ENCODE results near the gene HOXD3. TPM values are rescaled to one million over a fixed set of nuclear protein-coding genes. Genes with fewer than 3 reads are reported as not detected.
A peak's percentile ranks its signal among the peaks of the same experiment; 100 is the strongest.

Gene HOXD3
- polyA plus RNA-seq, 3 donors: not detected

GRCh38 chr2:176160986-176161824 lies 4.1 kb downstream of the HOXD3 start:
- H3K9ac ChIP-seq (ENCODE audit: insufficient read depth, low read length, poor library complexity, severe bottlenecking): no peak overlapping the region
- 14% methylated on average over 11 of the region's 22 CpGs for WGBS (ENCODE audit: insufficient coverage)
- peaks cover 9% of the 10 kb centered on the region for H3K4me1 Mint-ChIP-seq
- H2AFZ ChIP-seq (ENCODE audit: insufficient read depth, low read depth, low read length, poor library complexity, severe bottlenecking): no peak overlapping the region
- H3K27me3 ChIP-seq (ENCODE audit: control insufficient read depth in 2 of 2, insufficient read depth in 2 of 2, low read length in 2 of 2): peaks cover 85 to 100% of the 10 kb centered on the region in 2 donors
- no peaks in the 10 kb centered on the region for H3K79me2 ChIP-seq (ENCODE audit: insufficient read depth, low read length)
- H3K9me3 Mint-ChIP-seq: peaks cover 0 to 58% (median 27%) of the 10 kb centered on the region in 7 donors
- H3K36me3 Mint-ChIP-seq: peaks cover 0 to 10% of the 10 kb centered on the region in 2 donors
- no peaks in the 10 kb centered on the region for H3K4me1 ChIP-seq (ENCODE audit: control insufficient read depth in 1 of 2, insufficient read depth in 2 of 2, low read length in 2 of 2)
- TF ChIP-seq CTCF (IDR thresholded peaks at IDR 0.05): no peak
- no peak overlapping the region for H3K27ac ChIP-seq (ENCODE audit: low read depth in 1 of 2, low read length in 2 of 2)
- H3K4me2 ChIP-seq (replicated peaks; ENCODE audit: extremely low read depth, low read length, poor library complexity, severe bottlenecking): no peak overlapping the region
- peaks cover 4 to 55% of the 10 kb centered on the region in 2 donors for H3K9me3 ChIP-seq (replicated peaks in 1 of 2; ENCODE audit: control insufficient read depth in 1 of 2, insufficient read depth in 1 of 2, low read length in 2 of 2)
- peaks cover 96 to 100% (median 99%) of the 10 kb centered on the region in 3 donors for H3K27me3 Mint-ChIP-seq (ENCODE audit: low read depth in 3 of 3)
- DNase-seq: no peak
- H3K36me3 ChIP-seq (replicated peaks in 1 of 2; ENCODE audit: control insufficient read depth in 1 of 2, insufficient read depth in 2 of 2, low read length in 2 of 2): no peaks in the 10 kb centered on the region
- no peak overlapping the region for H3K4me3 ChIP-seq (replicated peaks in 1 of 3; ENCODE audit: low read depth in 2 of 3, low read length in 3 of 3)
- H3K4me3 Mint-ChIP-seq: peak overlapping the region in 1 of 2 donors; percentile 84
- H4K20me1 ChIP-seq (ENCODE audit: insufficient read depth, low read length): no peaks in the 10 kb centered on the region
- intact Hi-C loops (cut with micrococcal nuclease): no loop called here
- H3K27ac Mint-ChIP-seq: no peak overlapping the region

- Histone ChIP-seq H4K20me1 (ENCODE audit: insufficient read depth, low read length) (no peaks in the 10 kb centered on the region), H3K27ac (ENCODE audit: low read depth in 1 of 2, low read length in 2 of 2) (no peak overlapping the region), H3K4me1 (ENCODE audit: control insufficient read depth in 1 of 2, insufficient read depth in 2 of 2, low read length in 2 of 2) (no peaks in the 10 kb centered on the region), H3K4me2 (replicated peaks; ENCODE audit: extremely low read depth, low read length, poor library complexity, severe bottlenecking) (no peak overlapping the region), H2AFZ (ENCODE audit: insufficient read depth, low read depth, low read length, poor library complexity, severe bottlenecking) (no peak overlapping the region), H3K4me3 (replicated peaks in 1 of 3; ENCODE audit: low read depth in 2 of 3, low read length in 3 of 3) (no peak overlapping the region), H3K79me2 (ENCODE audit: insufficient read depth, low read length) (no peaks in the 10 kb centered on the region), H3K9ac (ENCODE audit: insufficient read depth, low read length, poor library complexity, severe bottlenecking) (no peak overlapping the region), H3K9me3 (replicated peaks in 1 of 2; ENCODE audit: control insufficient read depth in 1 of 2, insufficient read depth in 1 of 2, low read length in 2 of 2) (peaks cover 4 to 53% of the 10 kb centered on the region in 2 donors), H3K36me3 (replicated peaks in 1 of 2; ENCODE audit: control insufficient read depth in 1 of 2, insufficient read depth in 2 of 2, low read length in 2 of 2) (no peaks in the 10 kb centered on the region), H3K27me3 (ENCODE audit: control insufficient read depth in 2 of 2, insufficient read depth in 2 of 2, low read length in 2 of 2) (peaks cover 86 to 100% of the 10 kb centered on the region in 2 donors)
- DNase-seq: no peak
- H3K36me3 Mint-ChIP-seq: peaks cover 0 to 8% of the 10 kb centered on the region in 2 donors
- no peak overlapping the region for H3K27ac Mint-ChIP-seq
- peaks cover 0 to 60% (median 27%) of the 10 kb centered on the region in 7 donors for H3K9me3 Mint-ChIP-seq
- H3K4me1 Mint-ChIP-seq: peaks cover 9% of the 10 kb centered on the region
- TF ChIP-seq CTCF (IDR thresholded peaks at IDR 0.05): no peak
- intact Hi-C loops (cut with micrococcal nuclease): no loop called here
- peak overlapping the region in 1 of 2 donors; percentile 70 for H3K4me3 Mint-ChIP-seq
- WGBS (ENCODE audit: insufficient coverage): 5% methylated on average over 15 of the region's 22 CpGs
- H3K27me3 Mint-ChIP-seq (ENCODE audit: low read depth in 3 of 3): peaks cover 97 to 100% (median 100%) of the 10 kb centered on the region in 3 donors
Observed at GRCh38 chr2:176161825-176162626, 4.9 kb downstream of the HOXD3 start.

Measured in CD14-positive monocyte (primary cell).